Keratinocyte (primary cell): Measurements from ENCODE around the gene SLBP. TPM values are rescaled to one million over a fixed set of nuclear protein-coding genes. Genes with fewer than 3 reads are reported as not detected.

Experiments used
- DNase-seq: peaks from one replicate; pipeline ENCODE4 v3.0.0-alpha.2; 2011; ENCODE audit warnings: low read depth, missing footprints, low spot score
- FAIRE-seq: peaks from 2 replicates; lab custom pipeline; 2011; peaks lifted over from hg19 to GRCh38; lab: Jason Lieb, UNC
- H2AFZ ChIP-seq: 2 replicates; pipeline ENCODE4 v1.6.0; 2012; ENCODE audit warnings: low read length, control low read depth, inconsistent platforms; ENCODE audit not compliant: control insufficient read depth
- H3K27ac ChIP-seq: 2 replicates; pipeline ENCODE4 v1.5.1; 2011; ENCODE audit warnings: low read length; ENCODE audit not compliant: control insufficient read depth, insufficient read depth
- H3K27me3 ChIP-seq: 3 replicates; pipeline ENCODE4 v1.6.0; 2011; ENCODE audit warnings: low read length; ENCODE audit not compliant: control insufficient read depth, insufficient read depth; ENCODE audit errors: extremely low read depth
- H3K36me3 ChIP-seq, 2 experiments: 2 replicates in 1 of 2; 3 replicates in 1 of 2; pipeline ENCODE4 v1.5.1; 2011; ENCODE audit warnings: low read length in 2 of 2, mild to moderate bottlenecking in 1 of 2; ENCODE audit not compliant: control insufficient read depth in 2 of 2, insufficient read depth in 2 of 2; ENCODE audit errors: extremely low read depth in 1 of 2
- H3K4me1 ChIP-seq: 3 replicates; pipeline ENCODE4 v1.5.1; 2011; ENCODE audit warnings: low read length; ENCODE audit not compliant: control insufficient read depth, insufficient read depth; ENCODE audit errors: extremely low read depth
- H3K4me2 ChIP-seq: 3 replicates; pipeline ENCODE4 v1.6.0; 2011; ENCODE audit warnings: low read depth, low read length; ENCODE audit not compliant: control insufficient read depth, insufficient read depth; ENCODE audit errors: extremely low read depth
- H3K4me3 ChIP-seq, 3 experiments: fragments of 200-600 bp in 1 of 3; sonication (generic) in 1 of 3; 2 replicates in 2 of 3; 3 replicates in 1 of 3; pipeline ENCODE4 v1.5.1; 2011 to 2016; ENCODE audit warnings: low read length in 3 of 3, mild to moderate bottlenecking in 3 of 3, control low read depth in 2 of 3, inconsistent platforms in 1 of 3, low read depth in 1 of 3, mixed read lengths in 1 of 3, mixed run types in 1 of 3, moderate library complexity in 1 of 3; ENCODE audit not compliant: control insufficient read depth in 2 of 3, insufficient read depth in 2 of 3; ENCODE audit errors: extremely low read depth in 1 of 3
- H3K79me2 ChIP-seq: 2 replicates; pipeline ENCODE4 v1.6.0; 2012; ENCODE audit warnings: low read length; ENCODE audit not compliant: control insufficient read depth, insufficient read depth
- H3K9ac ChIP-seq: 3 replicates; pipeline ENCODE4 v1.6.0; 2011; ENCODE audit warnings: low read length; ENCODE audit not compliant: control insufficient read depth, insufficient read depth; ENCODE audit errors: extremely low read depth
- H3K9me1 ChIP-seq: 3 replicates; pipeline ENCODE4 v1.6.0; 2011; ENCODE audit warnings: low read length; ENCODE audit not compliant: control insufficient read depth, insufficient read depth; ENCODE audit errors: extremely low read depth
- H3K9me3 ChIP-seq: 2 replicates; pipeline ENCODE4 v1.5.1; 2012; ENCODE audit warnings: low read depth, low read length; ENCODE audit not compliant: control insufficient read depth
- H4K20me1 ChIP-seq: 3 replicates; pipeline ENCODE4 v1.6.0; 2011; ENCODE audit warnings: low read length; ENCODE audit not compliant: control insufficient read depth, insufficient read depth; ENCODE audit errors: extremely low read depth
- EZH2 ChIP-seq: IDR thresholded peaks from one replicate; pipeline ENCODE4 v1.6.1; 2012; ENCODE audit warnings: inconsistent platforms, mild to moderate bottlenecking, low read length, moderate library complexity
- dilution Hi-C: fragments of 300-500 bp; cut with MboI; formaldehyde crosslinking; loops from one replicate; pipeline ENCODE4 v1.7.0; 2020; ENCODE audit warnings: low sequenced_read_pairs; ENCODE audit not compliant: extremely low pct_ligation_motif_present
- polyA plus RNA-seq, 5 experiments: library from polyadenylated mRNA; depleted of rRNA in 3 of 5; stranded (reverse) in 3 of 5; stranded (forward) in 1 of 5; unstranded in 1 of 5; fragments of >200 nt; gene quantifications; 1 replicate in 1 of 5; 2 replicates in 3 of 5; 3 replicates in 1 of 5; pipeline versions ENCODE4 v1.2.1 to v1.2.3, GENCODE V29; 2011 to 2012; ENCODE audit warnings: missing spikeins in 2 of 5, low read depth in 1 of 5, low replicate concordance in 1 of 5
- TF ChIP-seq, protein P1 (sequence below), 3 experiments: IDR thresholded peaks in 1 of 3; conservative IDR thresholded peaks in 1 of 3; optimal IDR thresholded peaks in 1 of 3; 2 replicates in 2 of 3; 3 replicates in 1 of 3; pipeline versions ENCODE3 to v1.5.1; 2011; ENCODE audit warnings: low read length in 3 of 3, mild to moderate bottlenecking in 3 of 3, moderate library complexity in 2 of 3, control low read depth in 1 of 3, inconsistent platforms in 1 of 3; ENCODE audit not compliant: insufficient read depth in 2 of 3; ENCODE audit errors: extremely low read depth in 1 of 3

The SLBP gene
- polyA plus RNA-seq, 1 donor (not counting 4 experiments of a cell fraction or from before 2014, with no cell fraction given), result 90.6 TPM

DNA sequence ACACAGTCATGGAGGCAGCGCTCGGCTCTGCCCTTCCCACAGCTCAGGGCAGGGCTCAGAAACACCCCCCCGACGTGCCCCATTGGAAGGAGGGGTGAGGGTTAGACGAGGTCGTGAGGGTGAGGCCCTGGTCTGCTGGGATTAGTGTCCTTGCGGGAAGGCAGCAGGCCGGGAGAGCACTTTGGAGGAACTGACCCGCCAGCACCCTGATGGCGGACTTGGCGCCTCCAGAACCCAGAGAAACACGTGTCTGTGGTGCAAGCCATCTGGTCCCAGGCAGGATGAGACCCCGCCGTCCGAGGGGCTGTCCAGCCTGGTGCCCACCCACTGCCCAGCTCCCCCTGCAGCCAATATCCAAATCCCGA, 35.5 kb upstream of the SLBP start:
- Histone ChIP-seq H3K4me1 (peaks cover 18% of the 10 kb centered on the region), H3K79me2 (no peaks in the 10 kb centered on the region), H4K20me1 (no peaks in the 10 kb centered on the region), H3K27me3 (no peaks in the 10 kb centered on the region), H3K4me3 (no peak overlapping the region), H3K4me2 (no peak overlapping the region), H3K27ac (no peak overlapping the region), H3K9me1 (no peaks in the 10 kb centered on the region), H2AFZ (no peak overlapping the region), H3K36me3 (no peaks in the 10 kb centered on the region), H3K9ac (no peak overlapping the region), H3K9me3 (no peaks in the 10 kb centered on the region)
- FAIRE-seq, result no peak
- no peak for DNase-seq
- dilution Hi-C loops, result no loop called here
- TF ChIP-seq EZH2, result no peak
- TF ChIP-seq, protein P1, sequence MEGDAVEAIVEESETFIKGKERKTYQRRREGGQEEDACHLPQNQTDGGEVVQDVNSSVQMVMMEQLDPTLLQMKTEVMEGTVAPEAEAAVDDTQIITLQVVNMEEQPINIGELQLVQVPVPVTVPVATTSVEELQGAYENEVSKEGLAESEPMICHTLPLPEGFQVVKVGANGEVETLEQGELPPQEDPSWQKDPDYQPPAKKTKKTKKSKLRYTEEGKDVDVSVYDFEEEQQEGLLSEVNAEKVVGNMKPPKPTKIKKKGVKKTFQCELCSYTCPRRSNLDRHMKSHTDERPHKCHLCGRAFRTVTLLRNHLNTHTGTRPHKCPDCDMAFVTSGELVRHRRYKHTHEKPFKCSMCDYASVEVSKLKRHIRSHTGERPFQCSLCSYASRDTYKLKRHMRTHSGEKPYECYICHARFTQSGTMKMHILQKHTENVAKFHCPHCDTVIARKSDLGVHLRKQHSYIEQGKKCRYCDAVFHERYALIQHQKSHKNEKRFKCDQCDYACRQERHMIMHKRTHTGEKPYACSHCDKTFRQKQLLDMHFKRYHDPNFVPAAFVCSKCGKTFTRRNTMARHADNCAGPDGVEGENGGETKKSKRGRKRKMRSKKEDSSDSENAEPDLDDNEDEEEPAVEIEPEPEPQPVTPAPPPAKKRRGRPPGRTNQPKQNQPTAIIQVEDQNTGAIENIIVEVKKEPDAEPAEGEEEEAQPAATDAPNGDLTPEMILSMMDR (optimal IDR thresholded peaks at IDR 0.05 in 1 of 3, IDR thresholded peaks at IDR 0.05 in 1 of 3, conservative IDR thresholded peaks at IDR 0.05 in 1 of 3; ENCODE audit: extremely low read depth in 1 of 3, insufficient read depth in 2 of 3, low read length in 3 of 3), result no peak

DNA sequence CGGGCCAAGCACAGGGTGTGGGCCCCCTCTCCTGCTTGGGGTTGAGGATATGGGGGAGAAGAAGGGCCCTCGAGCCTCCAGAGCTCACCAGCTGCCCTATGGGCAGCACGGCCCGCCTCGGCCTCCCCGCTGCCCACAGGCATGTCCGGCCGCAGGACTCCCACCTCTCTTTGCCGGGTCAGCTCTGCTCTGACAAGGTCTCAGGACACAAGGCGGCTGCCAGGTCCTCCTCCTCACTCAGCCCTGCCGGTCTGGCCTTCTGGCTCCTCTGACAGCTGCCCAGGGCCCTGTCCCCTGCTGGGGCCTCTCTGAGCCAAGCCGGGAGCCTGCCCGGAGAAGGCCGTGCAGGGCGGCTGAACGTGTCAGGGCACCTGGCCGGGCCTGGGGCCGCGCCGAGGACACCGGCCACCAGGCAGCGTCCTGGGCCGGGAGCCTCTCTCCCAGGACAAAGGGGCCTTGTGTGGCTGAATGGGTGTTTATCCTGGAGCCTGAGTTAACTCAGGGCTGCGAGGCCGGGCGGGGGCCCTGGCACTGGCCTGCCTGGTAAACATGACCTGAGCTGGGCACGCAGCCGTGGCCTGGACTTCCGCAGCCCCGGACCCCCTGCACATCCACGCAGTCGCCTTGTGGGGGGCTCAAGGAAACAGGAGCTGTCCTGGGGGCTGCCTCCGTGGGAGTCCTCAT, 34.9 kb upstream of the SLBP start:
- H4K20me1 ChIP-seq, result no peaks in the 10 kb centered on the region
- H3K4me3 ChIP-seq, result no peak overlapping the region
- no peak overlapping the region for H3K27ac ChIP-seq
- dilution Hi-C loops, result no loop called here
- TF ChIP-seq, protein P1 (optimal IDR thresholded peaks at IDR 0.05 in 1 of 3, IDR thresholded peaks at IDR 0.05 in 1 of 3, conservative IDR thresholded peaks at IDR 0.05 in 1 of 3; ENCODE audit: extremely low read depth in 1 of 3, insufficient read depth in 2 of 3, low read length in 3 of 3), result no peak
- TF ChIP-seq EZH2, result no peak
- H3K79me2 ChIP-seq, result no peaks in the 10 kb centered on the region
- H2AFZ ChIP-seq, result no peak overlapping the region
- H3K9me1 ChIP-seq, result no peaks in the 10 kb centered on the region
- no peak overlapping the region for H3K4me2 ChIP-seq
- H3K9ac ChIP-seq, result no peak overlapping the region
- no peaks in the 10 kb centered on the region for H3K27me3 ChIP-seq
- DNase-seq, result no peak
- H3K36me3 ChIP-seq, result peaks cover 0 to 3% of the 10 kb centered on the region in 2 experiments
- FAIRE-seq, result no peak
- H3K4me1 ChIP-seq, result peaks cover 12% of the 10 kb centered on the region
- H3K9me3 ChIP-seq, result no peaks in the 10 kb centered on the region
